Measurements from ENCODE around the gene MAD1L1. TPM values are rescaled to one million over a fixed set of nuclear protein-coding genes. Genes with fewer than 3 reads are reported as not detected.

The MAD1L1 gene
- total and polyA plus RNA-seq, 8 donors, result 21.4 to 58.8 (median 22.5) TPM

- intact Hi-C loops (cut with DNase I), result no loop called here
- ATAC-seq, result no peak
- H3K27ac ChIP-seq, result no peak overlapping the region
- H3K36me3 ChIP-seq, result no peaks in the 10 kb centered on the region
- no peaks in the 10 kb centered on the region for H3K27me3 ChIP-seq
- no peak for TF ChIP-seq CTCF (IDR thresholded peaks at IDR 0.05)
- H3K4me3 ChIP-seq, result no peak overlapping the region
- DNase-seq, result no peak
- H3K9me3 ChIP-seq, result no peaks in the 10 kb centered on the region
- peaks cover 9 to 68% of the 10 kb centered on the region in 2 donors for H3K4me1 ChIP-seq
Observed at GRCh38 chr7:2108501-2109250, 124.1 kb downstream of the MAD1L1 start.

GRCh38 chr7:2108071-2108455 lies 124.7 kb downstream of the MAD1L1 start:
- peaks cover 9 to 65% of the 10 kb centered on the region in 2 donors for H3K4me1 ChIP-seq

GRCh38 chr7:2107386-2108070 lies 125.2 kb downstream of the MAD1L1 start:
- Histone ChIP-seq H3K27ac (no peak overlapping the region), H3K4me1 (peaks cover 9 to 60% of the 10 kb centered on the region in 2 donors), H3K9me3 (no peaks in the 10 kb centered on the region), H3K36me3 (peaks cover 0 to 4% of the 10 kb centered on the region in 2 donors), H3K27me3 (no peaks in the 10 kb centered on the region), H3K4me3 (no peak overlapping the region)
- intact Hi-C loops (cut with DNase I), result no loop called here
- TF ChIP-seq CTCF (IDR thresholded peaks at IDR 0.05), result no peak
- DNase-seq, result no peak
- no peak for ATAC-seq

More at GRCh38 chr7:2108071-2108455, 124.7 kb downstream of the MAD1L1 start:
- H3K36me3 ChIP-seq, result peaks cover 0 to under 1% of the 10 kb centered on the region in 2 donors
- ATAC-seq (no peak), DNase-seq (no peak)
- H3K9me3 ChIP-seq, result no peaks in the 10 kb centered on the region
- no peak overlapping the region for H3K27ac ChIP-seq
- no peak overlapping the region for H3K4me3 ChIP-seq
- H3K27me3 ChIP-seq, result no peaks in the 10 kb centered on the region
- TF ChIP-seq CTCF (IDR thresholded peaks at IDR 0.05), result no peak
- intact Hi-C loops (cut with DNase I), result no loop called here

GRCh38 chr7:2106924-2107323 lies 125.8 kb downstream of the MAD1L1 start:
- ATAC-seq (no peak), DNase-seq (no peak)
- Histone ChIP-seq H3K4me3 (no peak overlapping the region), H3K36me3 (peaks cover 0 to 4% of the 10 kb centered on the region in 2 donors), H3K27ac (no peak overlapping the region), H3K9me3 (no peaks in the 10 kb centered on the region), H3K4me1 (peaks cover 9 to 54% of the 10 kb centered on the region in 2 donors), H3K27me3 (no peaks in the 10 kb centered on the region)
- intact Hi-C loops (cut with DNase I), result no loop called here
- TF ChIP-seq CTCF (IDR thresholded peaks at IDR 0.05), result no peak

GRCh38 chr7:2106440-2106839 lies 126.3 kb downstream of the MAD1L1 start:
- Histone ChIP-seq H3K4me1 (peaks cover 9 to 49% of the 10 kb centered on the region in 2 donors), H3K4me3 (no peak overlapping the region), H3K27me3 (no peaks in the 10 kb centered on the region), H3K9me3 (no peaks in the 10 kb centered on the region), H3K36me3 (peaks cover 0 to 4% of the 10 kb centered on the region in 2 donors), H3K27ac (no peak overlapping the region)
- intact Hi-C loops (cut with DNase I), result no loop called here
- no peak for DNase-seq
- TF ChIP-seq CTCF (IDR thresholded peaks at IDR 0.05), result no peak
- no peak for ATAC-seq

Measured in left lung (tissue), 10 donors.